Activated naive CD4-positive, alpha-beta T cell treated with anti-CD3 and anti-CD28 coated beads, Interleukin-2, amount 50 U/mL, for 24 hours (primary cell): ENCODE measurements around the gene ODAM.

ENCODE experiments used
- H3K27ac Mint-ChIP-seq: one replicate; pipeline ENCODE4 v1.8.0; 2021; ENCODE audit warnings: mild to moderate bottlenecking, mixed read lengths
- H3K27me3 Mint-ChIP-seq: one replicate; pipeline ENCODE4 v1.8.0; 2021; ENCODE audit warnings: mixed read lengths
- H3K36me3 Mint-ChIP-seq: one replicate; pipeline ENCODE4 v1.8.0; 2021; ENCODE audit warnings: mixed read lengths
- H3K4me1 Mint-ChIP-seq: one replicate; pipeline ENCODE4 v1.8.0; 2021; ENCODE audit warnings: mixed read lengths
- H3K4me3 Mint-ChIP-seq: one replicate; pipeline ENCODE4 v1.8.0; 2021; ENCODE audit warnings: mild to moderate bottlenecking, mixed read lengths
- H3K9me3 Mint-ChIP-seq: one replicate; pipeline ENCODE4 v1.8.0; 2021; ENCODE audit warnings: mixed read lengths

The ODAM gene, protein sequence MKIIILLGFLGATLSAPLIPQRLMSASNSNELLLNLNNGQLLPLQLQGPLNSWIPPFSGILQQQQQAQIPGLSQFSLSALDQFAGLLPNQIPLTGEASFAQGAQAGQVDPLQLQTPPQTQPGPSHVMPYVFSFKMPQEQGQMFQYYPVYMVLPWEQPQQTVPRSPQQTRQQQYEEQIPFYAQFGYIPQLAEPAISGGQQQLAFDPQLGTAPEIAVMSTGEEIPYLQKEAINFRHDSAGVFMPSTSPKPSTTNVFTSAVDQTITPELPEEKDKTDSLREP

DNA sequence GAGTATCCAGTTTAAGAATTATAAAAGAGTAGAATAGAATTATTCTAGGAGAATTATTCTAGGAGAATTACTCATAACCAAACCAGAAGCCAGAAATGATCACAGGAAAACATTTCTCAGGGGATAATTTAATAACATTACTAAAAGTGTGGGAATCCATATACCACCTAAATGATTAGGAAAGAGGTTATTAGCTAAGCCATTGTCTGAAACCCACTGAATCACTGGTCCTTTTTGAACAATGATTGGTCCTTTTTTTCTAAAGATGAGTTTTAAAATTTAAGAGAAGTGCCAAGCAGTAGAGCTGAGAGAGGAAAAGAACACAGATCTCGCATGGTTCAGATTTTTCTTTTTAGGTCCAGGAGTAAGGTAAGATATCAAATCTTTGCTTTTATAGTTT is at the start of gene ODAM:
Gene ODAM, plus strand, starts transcription at position 301 of the 400 bp plus-strand sequence. CDS start 819 bp downstream, outside the sequence.
- H3K27ac Mint-ChIP-seq: no peak within 1 kb of the TSS
- no peaks in the 10 kb centered on the region for H3K9me3 Mint-ChIP-seq
- no peak within 1 kb of the TSS for H3K4me3 Mint-ChIP-seq
- H3K36me3 Mint-ChIP-seq: no peaks in the 10 kb centered on the region
- H3K4me1 Mint-ChIP-seq: no peaks in the 10 kb centered on the region
- no peaks in the 10 kb centered on the region for H3K27me3 Mint-ChIP-seq

DNA sequence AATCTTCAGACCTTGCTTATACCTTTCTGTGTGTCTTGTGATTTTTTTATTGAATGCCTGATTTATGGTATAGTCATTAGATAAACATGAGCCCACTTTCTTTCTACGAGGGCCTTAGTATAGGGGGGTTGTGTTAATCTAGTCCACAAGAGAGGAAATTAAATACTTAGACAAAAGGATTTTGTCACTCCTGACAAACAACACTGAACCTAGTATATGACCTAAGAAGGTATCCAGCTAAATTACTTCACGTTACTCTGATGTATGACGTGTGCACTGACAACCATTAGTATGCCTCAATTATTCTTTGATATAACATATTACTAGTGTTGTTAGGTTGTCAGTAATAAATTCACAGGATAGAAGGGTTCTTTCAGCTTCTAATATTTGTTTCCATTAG is 44.3 kb upstream of the ODAM start:
- H3K9me3 Mint-ChIP-seq: no peaks in the 10 kb centered on the region
- H3K36me3 Mint-ChIP-seq: no peaks in the 10 kb centered on the region
- H3K4me3 Mint-ChIP-seq: no peak overlapping the region
- no peaks in the 10 kb centered on the region for H3K4me1 Mint-ChIP-seq
- no peak overlapping the region for H3K27ac Mint-ChIP-seq
- no peaks in the 10 kb centered on the region for H3K27me3 Mint-ChIP-seq

GRCh38 chr4:70152088-70152487 is 43.4 kb upstream of the ODAM start:
- H3K4me1 Mint-ChIP-seq: no peaks in the 10 kb centered on the region
- H3K9me3 Mint-ChIP-seq: no peaks in the 10 kb centered on the region
- H3K36me3 Mint-ChIP-seq: no peaks in the 10 kb centered on the region
- no peaks in the 10 kb centered on the region for H3K27me3 Mint-ChIP-seq
- H3K27ac Mint-ChIP-seq: no peak overlapping the region
- H3K4me3 Mint-ChIP-seq: no peak overlapping the region

DNA sequence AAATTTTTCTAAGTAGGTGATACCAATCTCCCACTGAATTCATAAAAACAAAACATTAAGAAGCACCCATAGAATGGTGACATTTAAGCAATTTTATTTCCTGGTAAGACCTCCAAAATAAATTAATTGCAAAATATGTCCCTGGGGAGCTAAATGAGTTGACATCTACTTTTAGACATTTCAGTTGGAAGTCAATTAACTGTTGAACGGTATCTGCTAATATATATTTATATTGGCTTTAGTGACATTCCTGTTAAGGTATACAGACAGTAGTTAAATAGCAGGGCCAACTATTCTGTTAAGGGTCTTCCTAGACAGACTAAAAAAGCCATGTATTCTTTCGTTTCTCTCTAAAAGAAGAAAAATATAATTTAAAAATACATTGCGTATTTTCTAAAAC is 41.6 kb upstream of the ODAM start, which contains the start of gene PRR27:
Gene PRR27, plus strand, starts transcription at position 301 of the 400 bp plus-strand sequence. CDS start 139 bp downstream, outside the sequence.
- Mint-ChIP-seq H3K27ac (no peak within 1 kb of the TSS), H3K4me1 (no peaks in the 10 kb centered on the region), H3K36me3 (no peaks in the 10 kb centered on the region), H3K27me3 (no peaks in the 10 kb centered on the region), H3K9me3 (no peaks in the 10 kb centered on the region), H3K4me3 (no peak within 1 kb of the TSS)

DNA sequence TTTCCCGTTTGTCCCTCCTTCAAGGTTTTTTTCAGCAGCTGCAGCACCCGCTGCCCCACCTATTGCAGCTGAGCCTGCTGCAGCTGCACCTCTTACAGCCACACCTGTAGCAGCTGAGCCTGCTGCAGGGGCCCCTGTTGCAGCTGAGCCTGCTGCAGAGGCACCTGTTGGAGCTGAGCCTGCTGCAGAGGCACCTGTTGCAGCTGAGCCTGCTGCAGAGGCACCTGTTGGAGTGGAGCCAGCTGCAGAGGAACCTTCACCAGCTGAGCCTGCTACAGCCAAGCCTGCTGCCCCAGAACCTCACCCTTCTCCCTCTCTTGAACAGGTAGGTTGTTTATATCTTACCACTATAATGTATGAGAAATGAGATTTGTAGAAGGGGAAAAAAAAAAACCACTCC is 36.9 kb upstream of the ODAM start:
- H3K27ac Mint-ChIP-seq: no peak overlapping the region
- no peaks in the 10 kb centered on the region for H3K4me1 Mint-ChIP-seq
- H3K9me3 Mint-ChIP-seq: no peaks in the 10 kb centered on the region
- H3K36me3 Mint-ChIP-seq: no peaks in the 10 kb centered on the region
- H3K4me3 Mint-ChIP-seq: no peak overlapping the region
- no peaks in the 10 kb centered on the region for H3K27me3 Mint-ChIP-seq

DNA sequence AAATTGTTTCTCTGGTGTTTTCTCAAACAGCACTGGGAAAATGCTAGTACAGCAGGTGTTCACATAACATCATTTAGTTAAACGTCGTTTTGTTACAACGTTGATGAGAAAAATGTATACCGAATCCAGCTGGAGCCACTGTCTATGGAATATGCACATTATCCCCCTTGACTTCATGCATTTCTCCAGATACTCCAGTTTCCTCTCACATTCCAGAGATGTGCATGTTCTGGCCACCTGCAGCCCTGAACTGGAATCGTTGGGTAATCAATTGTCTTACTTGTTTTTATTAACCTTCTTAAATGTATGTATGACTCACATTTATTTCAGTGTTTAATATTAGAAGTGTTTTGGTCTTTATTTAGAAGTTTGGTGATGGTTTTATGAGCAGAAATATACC is 18.4 kb upstream of the ODAM start:
- no peak overlapping the region for H3K4me3 Mint-ChIP-seq
- H3K9me3 Mint-ChIP-seq: no peaks in the 10 kb centered on the region
- H3K27me3 Mint-ChIP-seq: peaks cover 1% of the 10 kb centered on the region
- no peak overlapping the region for H3K27ac Mint-ChIP-seq
- no peaks in the 10 kb centered on the region for H3K36me3 Mint-ChIP-seq
- no peaks in the 10 kb centered on the region for H3K4me1 Mint-ChIP-seq

GRCh38 chr4:70178075-70178660 is 17.4 kb upstream of the ODAM start:
- Mint-ChIP-seq H3K27me3 (peaks cover 1% of the 10 kb centered on the region), H3K4me1 (no peaks in the 10 kb centered on the region), H3K9me3 (no peaks in the 10 kb centered on the region), H3K36me3 (no peaks in the 10 kb centered on the region), H3K27ac (no peak overlapping the region), H3K4me3 (no peak overlapping the region)

DNA sequence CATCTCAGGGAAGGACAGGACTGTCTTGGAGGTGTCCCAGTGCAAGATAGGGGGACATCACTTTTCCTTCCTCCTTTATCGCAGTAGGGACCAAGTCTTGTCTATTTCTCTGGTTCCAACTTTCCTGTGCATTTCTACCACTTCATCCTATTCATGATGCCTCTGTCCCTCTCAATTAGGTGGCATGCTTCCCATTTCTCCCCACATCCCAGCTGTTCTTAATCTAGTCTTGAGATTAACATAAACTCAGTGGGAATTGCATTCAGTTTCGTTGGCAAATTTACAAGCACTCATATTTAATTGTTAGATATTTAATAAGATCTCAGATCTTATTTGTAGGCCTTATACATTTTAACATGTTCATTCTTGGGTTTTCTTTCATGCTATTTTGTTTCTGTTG is 15.7 kb upstream of the ODAM start:
- no peaks in the 10 kb centered on the region for H3K9me3 Mint-ChIP-seq
- H3K27me3 Mint-ChIP-seq: peaks cover 1% of the 10 kb centered on the region
- no peak overlapping the region for H3K27ac Mint-ChIP-seq
- H3K36me3 Mint-ChIP-seq: no peaks in the 10 kb centered on the region
- no peaks in the 10 kb centered on the region for H3K4me1 Mint-ChIP-seq
- H3K4me3 Mint-ChIP-seq: no peak overlapping the region

DNA sequence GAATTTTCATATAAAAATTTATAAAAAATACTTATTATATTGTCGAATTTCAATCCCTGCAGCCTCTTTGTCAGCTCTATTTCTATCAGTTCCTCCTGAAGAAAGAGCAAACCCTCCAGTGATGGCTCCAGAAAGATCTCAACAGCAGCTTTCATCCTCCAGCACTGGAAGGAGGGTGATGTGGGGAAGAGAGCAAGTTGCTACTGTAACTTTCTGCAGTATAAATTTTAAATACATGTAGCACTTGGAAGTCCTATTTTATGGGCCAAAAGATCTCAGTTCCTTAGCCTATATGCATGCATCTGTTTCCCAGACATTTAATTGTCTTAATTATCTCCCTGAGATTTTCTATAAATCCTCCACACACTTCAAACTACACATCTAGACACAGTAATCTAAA is 13.7 kb upstream of the ODAM start:
- Mint-ChIP-seq H3K27me3 (peaks cover 1% of the 10 kb centered on the region), H3K36me3 (no peaks in the 10 kb centered on the region), H3K27ac (no peak overlapping the region), H3K4me1 (no peaks in the 10 kb centered on the region), H3K9me3 (no peaks in the 10 kb centered on the region), H3K4me3 (no peak overlapping the region)

GRCh38 chr4:70182517-70183167 is 12.9 kb upstream of the ODAM start:
- Mint-ChIP-seq H3K36me3 (no peaks in the 10 kb centered on the region), H3K27ac (no peak overlapping the region), H3K4me3 (no peak overlapping the region), H3K4me1 (no peaks in the 10 kb centered on the region), H3K9me3 (no peaks in the 10 kb centered on the region), H3K27me3 (peaks cover 3% of the 10 kb centered on the region)

DNA sequence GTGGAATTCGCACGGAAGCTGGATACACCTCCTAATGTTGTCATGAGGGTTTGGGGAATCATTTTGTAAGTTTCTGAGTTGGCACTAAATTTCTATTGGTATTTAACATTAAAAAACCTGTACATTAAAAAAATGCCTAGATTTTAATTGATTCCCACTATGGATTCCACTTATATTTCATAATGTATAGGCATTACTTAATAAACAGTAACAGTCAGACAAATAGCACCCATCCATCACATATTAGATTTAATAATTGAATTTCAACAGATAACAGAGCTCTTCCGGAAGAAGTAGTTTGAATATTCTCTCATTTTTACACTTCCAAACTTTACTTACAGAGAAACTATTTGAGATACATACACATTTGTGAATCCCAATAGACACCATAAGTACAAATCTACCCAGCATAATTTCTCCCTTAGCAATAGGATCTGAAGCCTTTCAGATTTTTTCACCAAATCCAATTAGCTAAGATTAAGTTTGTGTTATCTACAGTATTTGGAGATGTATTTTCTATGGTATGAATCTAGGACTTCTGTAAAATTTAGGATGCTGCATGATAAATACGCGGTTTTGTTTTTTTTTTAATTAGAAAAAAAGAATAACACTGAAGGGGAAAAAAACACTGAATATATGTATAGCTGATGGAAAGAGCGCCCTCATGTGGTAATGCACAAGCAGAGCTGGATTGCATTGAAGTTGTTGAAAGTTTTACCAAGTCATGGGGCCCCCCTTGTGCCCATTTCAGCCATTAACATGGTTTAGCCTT is 12.2 kb upstream of the ODAM start:
- Mint-ChIP-seq H3K27me3 (peaks cover 2% of the 10 kb centered on the region), H3K36me3 (no peaks in the 10 kb centered on the region), H3K27ac (no peak overlapping the region), H3K9me3 (no peaks in the 10 kb centered on the region), H3K4me3 (no peak overlapping the region), H3K4me1 (no peaks in the 10 kb centered on the region)

DNA sequence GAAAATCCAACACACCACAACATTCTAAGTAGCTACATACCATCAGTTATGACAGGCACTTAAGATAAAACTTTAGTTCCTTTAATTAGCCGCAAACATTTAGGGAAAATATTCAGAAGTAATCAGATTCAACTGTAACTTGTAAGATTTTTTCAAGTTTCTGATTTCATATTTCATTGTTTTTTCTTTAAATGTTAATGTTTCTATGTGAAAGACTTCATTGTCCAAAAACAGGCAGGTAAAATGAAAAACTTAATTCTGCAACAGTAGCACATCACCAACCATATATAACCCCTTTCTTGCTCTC is 11.6 kb upstream of the ODAM start:
- Mint-ChIP-seq H3K4me1 (no peaks in the 10 kb centered on the region), H3K36me3 (no peaks in the 10 kb centered on the region), H3K27me3 (peaks cover 2% of the 10 kb centered on the region), H3K9me3 (no peaks in the 10 kb centered on the region), H3K27ac (no peak overlapping the region), H3K4me3 (no peak overlapping the region)

GRCh38 chr4:70187216-70187615 is 8.3 kb upstream of the ODAM start:
- H3K4me3 Mint-ChIP-seq: no peak overlapping the region
- H3K9me3 Mint-ChIP-seq: no peaks in the 10 kb centered on the region
- peaks cover 2% of the 10 kb centered on the region for H3K27me3 Mint-ChIP-seq
- H3K36me3 Mint-ChIP-seq: no peaks in the 10 kb centered on the region
- no peaks in the 10 kb centered on the region for H3K4me1 Mint-ChIP-seq
- H3K27ac Mint-ChIP-seq: no peak overlapping the region

- no peak overlapping the region for H3K27ac Mint-ChIP-seq
- H3K36me3 Mint-ChIP-seq: no peaks in the 10 kb centered on the region
- H3K4me3 Mint-ChIP-seq: no peak overlapping the region
- no peaks in the 10 kb centered on the region for H3K4me1 Mint-ChIP-seq
- H3K9me3 Mint-ChIP-seq: no peaks in the 10 kb centered on the region
- H3K27me3 Mint-ChIP-seq: peaks cover 2% of the 10 kb centered on the region
Observed at GRCh38 chr4:70190579-70190978, 4.9 kb upstream of the ODAM start.

DNA sequence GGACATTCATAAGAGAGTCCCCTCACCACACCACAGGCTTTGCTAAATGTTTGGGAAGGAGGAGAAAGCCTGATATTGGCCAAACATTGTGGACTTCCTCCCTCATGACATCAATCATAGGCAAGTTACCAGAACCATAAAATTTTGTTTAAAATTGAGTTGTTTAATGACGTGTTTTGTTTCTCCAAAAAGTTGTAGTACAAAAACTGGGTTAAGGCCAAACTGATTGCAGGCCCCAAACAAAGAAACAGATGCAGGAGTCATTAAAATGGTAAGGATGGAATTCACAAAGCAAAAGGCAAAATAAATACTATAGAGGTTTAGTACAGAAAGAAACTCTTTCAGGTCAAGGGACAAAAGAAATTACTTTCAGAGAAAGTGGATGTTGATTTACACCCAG is 3.9 kb upstream of the ODAM start:
- H3K36me3 Mint-ChIP-seq: no peaks in the 10 kb centered on the region

GRCh38 chr4:70192895-70193294 is 2.6 kb upstream of the ODAM start:
- Mint-ChIP-seq H3K4me1 (no peaks in the 10 kb centered on the region), H3K27me3 (no peaks in the 10 kb centered on the region), H3K36me3 (no peaks in the 10 kb centered on the region), H3K9me3 (no peaks in the 10 kb centered on the region), H3K4me3 (no peak overlapping the region), H3K27ac (no peak overlapping the region)

More for the DNA sequence above, 3.9 kb upstream of the ODAM start:
- Mint-ChIP-seq H3K27ac (no peak overlapping the region), H3K4me3 (no peak overlapping the region), H3K9me3 (no peaks in the 10 kb centered on the region), H3K4me1 (no peaks in the 10 kb centered on the region), H3K27me3 (peaks cover 2% of the 10 kb centered on the region)
